Measurements from ENCODE around the gene DACH1.

The DACH1 gene

GRCh38 chr13:71617265-71617664 is 249.7 kb downstream of the DACH1 start:
- no peak for DNase-seq

- no peak for DNase-seq
Measured at GRCh38 chr13:71613066-71613745, 253.8 kb downstream of the DACH1 start.

- DNase-seq = no peak
Measured at GRCh38 chr13:71611292-71611691, 255.7 kb downstream of the DACH1 start.

- DNase-seq = no peak
Measured at GRCh38 chr13:71610876-71611275, 256.1 kb downstream of the DACH1 start.

GRCh38 chr13:71609271-71609670 is 257.7 kb downstream of the DACH1 start:
- DNase-seq = no peak

GRCh38 chr13:71607575-71607974 is 259.4 kb downstream of the DACH1 start:
- no peak for DNase-seq

- DNase-seq = no peak
Measured at GRCh38 chr13:71606818-71607217, 260.2 kb downstream of the DACH1 start.

GRCh38 chr13:71605744-71606143 is 261.3 kb downstream of the DACH1 start:
- no peak for DNase-seq

GRCh38 chr13:71603255-71603654 is 263.7 kb downstream of the DACH1 start:
- DNase-seq = no peak

- DNase-seq = no peak
Measured at GRCh38 chr13:71602344-71602743, 264.7 kb downstream of the DACH1 start.

- no peak for DNase-seq
Measured at GRCh38 chr13:71597150-71597549, 269.9 kb downstream of the DACH1 start.

- DNase-seq = no peak
Measured at GRCh38 chr13:71596116-71596515, 270.9 kb downstream of the DACH1 start.

- no peak for DNase-seq
Measured at GRCh38 chr13:71593566-71593965, 273.4 kb downstream of the DACH1 start.

GRCh38 chr13:71591374-71591773 is 275.6 kb downstream of the DACH1 start:
- DNase-seq = no peak

GRCh38 chr13:71590654-71591148 is 276.3 kb downstream of the DACH1 start:
- no peak for DNase-seq

GRCh38 chr13:71589032-71589431 is 278.0 kb downstream of the DACH1 start:
- DNase-seq = no peak

- DNase-seq = no peak
Measured at GRCh38 chr13:71587817-71588216, 279.2 kb downstream of the DACH1 start.

GRCh38 chr13:71587193-71587592 is 279.8 kb downstream of the DACH1 start:
- no peak for DNase-seq

- DNase-seq = no peak
Measured at GRCh38 chr13:71583581-71583980, 283.4 kb downstream of the DACH1 start.

- no peak for DNase-seq
Measured at GRCh38 chr13:71580614-71581013, 286.4 kb downstream of the DACH1 start.

GRCh38 chr13:71578048-71578447 is 289.0 kb downstream of the DACH1 start:
- no peak for DNase-seq

- DNase-seq = no peak
Measured at GRCh38 chr13:71577127-71577526, 289.9 kb downstream of the DACH1 start.

GRCh38 chr13:71576571-71576970 is 290.4 kb downstream of the DACH1 start:
- no peak for DNase-seq

GRCh38 chr13:71546881-71547280 is 320.1 kb downstream of the DACH1 start:
- DNase-seq = no peak

GRCh38 chr13:71540098-71540497 is 326.9 kb downstream of the DACH1 start:
- no peak for DNase-seq

All from activated effector memory CD4-positive, alpha-beta T cell treated with anti-CD3 and anti-CD28 coated beads, Interleukin-2, amount 50 U/mL, for 16 hours (primary cell).